DND-41 (cell line): ENCODE results near the gene RFNG.

ENCODE experiments used
- ATAC-seq: fragments of 200-7000 bp; cut with Tn5 transposase; 3 replicates; pipeline ENCODE4 v1.9.1; 2021; ENCODE audit warnings: low read depth; ENCODE audit not compliant: insufficient read depth
- DNase-seq: peaks from one replicate; pipeline ENCODE4 v3.0.0-alpha.2; 2020
- H2AFZ ChIP-seq: 2 replicates; pipeline ENCODE4 v1.6.0; 2012; ENCODE audit warnings: low read depth, low read length
- H3K27ac ChIP-seq: 2 replicates; pipeline ENCODE4 v1.5.1; 2012; ENCODE audit warnings: low read length, inconsistent platforms
- H3K27me3 ChIP-seq: fragments of 200-600 bp; sonication (generic); 2 replicates; pipeline ENCODE4 v1.6.0; 2012; ENCODE audit warnings: low read length, mild to moderate bottlenecking, inconsistent platforms; ENCODE audit not compliant: insufficient read depth, poor library complexity
- H3K36me3 ChIP-seq: 2 replicates; pipeline ENCODE4 v1.5.1; 2012; ENCODE audit warnings: low read length, inconsistent platforms; ENCODE audit not compliant: insufficient read depth
- H3K4me1 ChIP-seq: 2 replicates; pipeline ENCODE4 v1.5.1; 2012; ENCODE audit warnings: mild to moderate bottlenecking, low read length; ENCODE audit not compliant: insufficient read depth
- H3K4me2 ChIP-seq: 2 replicates; pipeline ENCODE4 v1.6.0; 2012; ENCODE audit warnings: mild to moderate bottlenecking, moderate library complexity, low read length, inconsistent platforms; ENCODE audit not compliant: insufficient read depth
- H3K4me3 ChIP-seq, 2 experiments: fragments of 200-600 bp in 1 of 2; shearing (Covaris generic) in 1 of 2; 2 replicates each; pipeline ENCODE4 v1.5.1; 2012 to 2016; ENCODE audit warnings: inconsistent platforms in 2 of 2, low read length in 2 of 2, mild to moderate bottlenecking in 2 of 2, low read depth in 1 of 2, moderate library complexity in 1 of 2
- H3K79me2 ChIP-seq: 2 replicates; pipeline ENCODE4 v1.6.0; 2012; ENCODE audit warnings: low read length, inconsistent platforms; ENCODE audit not compliant: insufficient read depth
- H3K9ac ChIP-seq: 2 replicates; pipeline ENCODE4 v1.6.0; 2012; ENCODE audit warnings: low read depth, mild to moderate bottlenecking, inconsistent platforms, low read length, moderate library complexity
- H3K9me3 ChIP-seq: 2 replicates; pipeline ENCODE4 v1.5.1; 2012; ENCODE audit warnings: low read length, moderate library complexity, mild to moderate bottlenecking, inconsistent platforms; ENCODE audit not compliant: insufficient read depth, severe bottlenecking
- H4K20me1 ChIP-seq: 2 replicates; pipeline ENCODE4 v1.6.0; 2012; ENCODE audit warnings: low read length; ENCODE audit not compliant: insufficient read depth
- EZH2 ChIP-seq: IDR thresholded peaks from 3 replicates; pipeline ENCODE4 v1.6.1; 2012; ENCODE audit warnings: borderline replicate concordance, low read depth, mild to moderate bottlenecking, moderate library complexity, low read length, inconsistent platforms; ENCODE audit not compliant: severe bottlenecking
- TF ChIP-seq, protein P1 (sequence below): IDR thresholded peaks from 2 replicates; pipeline ENCODE4 v1.5.1; 2012; ENCODE audit warnings: borderline replicate concordance, low read length, moderate library complexity, mild to moderate bottlenecking; ENCODE audit not compliant: poor library complexity, severe bottlenecking; ENCODE audit errors: extremely low read depth

The RFNG gene

DNA sequence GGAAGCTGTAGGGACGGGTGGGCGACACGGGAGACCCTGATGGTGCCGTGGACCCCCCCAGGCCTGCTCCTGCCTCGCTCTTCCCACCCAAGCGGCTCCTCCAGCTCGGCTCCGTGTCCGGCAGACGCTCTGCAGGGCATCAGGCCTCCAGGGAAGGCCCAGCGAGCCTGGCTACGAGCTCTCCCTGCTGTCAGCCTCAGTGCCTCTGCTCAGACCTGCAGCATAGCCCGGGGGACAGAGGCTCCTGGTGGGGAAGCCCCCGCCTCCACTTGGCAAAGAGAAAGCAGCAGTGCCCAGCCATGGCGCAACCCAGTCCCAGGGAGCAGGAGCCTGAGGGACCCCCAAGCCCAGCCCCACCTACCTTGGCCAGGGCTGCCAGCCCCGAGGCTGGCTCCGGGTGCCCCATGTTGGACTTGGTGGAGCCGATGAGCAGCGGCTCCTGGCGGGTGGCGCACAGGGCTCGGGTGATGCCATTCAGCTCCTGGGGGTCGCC lies 40.5 kb upstream of the RFNG start:
- no peak overlapping the region for H3K9ac ChIP-seq
- no peaks in the 10 kb centered on the region for H3K27me3 ChIP-seq
- no peak overlapping the region for H3K4me3 ChIP-seq
- peaks cover 58% of the 10 kb centered on the region for H3K79me2 ChIP-seq
- H3K9me3 ChIP-seq = no peaks in the 10 kb centered on the region
- H3K4me1 ChIP-seq = peaks cover 30% of the 10 kb centered on the region
- H2AFZ ChIP-seq = no peak overlapping the region
- ATAC-seq (no peak), DNase-seq (no peak)
- no peak overlapping the region for H3K27ac ChIP-seq
- peaks cover 95% of the 10 kb centered on the region for H3K36me3 ChIP-seq
- H4K20me1 ChIP-seq = peaks cover 80% of the 10 kb centered on the region
- TF ChIP-seq, protein P1, sequence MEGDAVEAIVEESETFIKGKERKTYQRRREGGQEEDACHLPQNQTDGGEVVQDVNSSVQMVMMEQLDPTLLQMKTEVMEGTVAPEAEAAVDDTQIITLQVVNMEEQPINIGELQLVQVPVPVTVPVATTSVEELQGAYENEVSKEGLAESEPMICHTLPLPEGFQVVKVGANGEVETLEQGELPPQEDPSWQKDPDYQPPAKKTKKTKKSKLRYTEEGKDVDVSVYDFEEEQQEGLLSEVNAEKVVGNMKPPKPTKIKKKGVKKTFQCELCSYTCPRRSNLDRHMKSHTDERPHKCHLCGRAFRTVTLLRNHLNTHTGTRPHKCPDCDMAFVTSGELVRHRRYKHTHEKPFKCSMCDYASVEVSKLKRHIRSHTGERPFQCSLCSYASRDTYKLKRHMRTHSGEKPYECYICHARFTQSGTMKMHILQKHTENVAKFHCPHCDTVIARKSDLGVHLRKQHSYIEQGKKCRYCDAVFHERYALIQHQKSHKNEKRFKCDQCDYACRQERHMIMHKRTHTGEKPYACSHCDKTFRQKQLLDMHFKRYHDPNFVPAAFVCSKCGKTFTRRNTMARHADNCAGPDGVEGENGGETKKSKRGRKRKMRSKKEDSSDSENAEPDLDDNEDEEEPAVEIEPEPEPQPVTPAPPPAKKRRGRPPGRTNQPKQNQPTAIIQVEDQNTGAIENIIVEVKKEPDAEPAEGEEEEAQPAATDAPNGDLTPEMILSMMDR = no peak
- TF ChIP-seq EZH2 = no peak
- H3K4me2 ChIP-seq = no peak overlapping the region

DNA sequence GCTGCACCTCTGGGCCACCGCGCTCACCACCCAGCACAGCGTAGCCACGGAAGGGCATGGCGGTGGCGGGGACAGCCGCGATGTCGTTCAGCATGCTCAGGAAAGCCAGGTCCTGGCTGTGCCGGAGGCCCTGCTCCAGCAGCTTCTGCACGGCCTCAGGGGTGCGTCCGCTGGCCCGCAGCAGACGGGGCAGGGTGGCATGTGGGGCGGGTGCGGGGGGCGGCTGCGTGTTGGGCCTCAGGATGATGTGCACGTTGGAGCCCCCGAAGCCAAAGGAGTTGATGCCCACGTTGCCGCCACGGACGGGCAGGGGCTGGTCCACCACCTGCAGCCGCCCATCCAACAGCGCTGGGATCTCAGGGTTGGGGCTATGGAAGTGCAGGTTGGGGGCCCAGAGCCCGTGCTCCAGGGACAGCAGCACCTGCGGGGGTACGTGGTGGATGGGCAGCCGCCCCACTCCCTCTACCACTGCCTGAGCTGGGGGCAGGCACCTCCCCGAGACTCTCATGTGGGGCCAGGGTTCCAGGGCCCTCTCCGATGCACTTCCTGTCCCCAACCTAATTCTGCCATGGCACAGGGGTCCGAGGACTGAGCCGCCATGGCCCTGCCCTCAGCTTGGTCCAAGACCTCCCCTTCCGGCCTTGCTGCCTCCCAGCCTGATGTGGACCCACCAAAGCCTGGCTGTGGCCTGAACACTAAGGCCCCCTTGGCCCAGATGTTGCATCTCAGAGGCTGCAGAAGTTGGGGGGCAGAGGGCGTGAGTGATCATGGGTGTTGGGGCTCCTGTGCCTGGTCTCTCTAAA lies 39.9 kb upstream of the RFNG start:
- H3K27ac ChIP-seq = no peak overlapping the region
- peaks cover 52% of the 10 kb centered on the region for H3K79me2 ChIP-seq
- no peak for ATAC-seq
- H3K4me1 ChIP-seq = peaks cover 24% of the 10 kb centered on the region
- H3K9me3 ChIP-seq = no peaks in the 10 kb centered on the region
- H3K4me2 ChIP-seq = no peak overlapping the region
- peaks cover 76% of the 10 kb centered on the region for H4K20me1 ChIP-seq
- no peak overlapping the region for H3K9ac ChIP-seq
- H3K4me3 ChIP-seq = no peak overlapping the region
- DNase-seq = no peak
- no peaks in the 10 kb centered on the region for H3K27me3 ChIP-seq
- no peak overlapping the region for H2AFZ ChIP-seq
- TF ChIP-seq EZH2 = no peak
- TF ChIP-seq, protein P1 = no peak
- peaks cover 96% of the 10 kb centered on the region for H3K36me3 ChIP-seq

DNA sequence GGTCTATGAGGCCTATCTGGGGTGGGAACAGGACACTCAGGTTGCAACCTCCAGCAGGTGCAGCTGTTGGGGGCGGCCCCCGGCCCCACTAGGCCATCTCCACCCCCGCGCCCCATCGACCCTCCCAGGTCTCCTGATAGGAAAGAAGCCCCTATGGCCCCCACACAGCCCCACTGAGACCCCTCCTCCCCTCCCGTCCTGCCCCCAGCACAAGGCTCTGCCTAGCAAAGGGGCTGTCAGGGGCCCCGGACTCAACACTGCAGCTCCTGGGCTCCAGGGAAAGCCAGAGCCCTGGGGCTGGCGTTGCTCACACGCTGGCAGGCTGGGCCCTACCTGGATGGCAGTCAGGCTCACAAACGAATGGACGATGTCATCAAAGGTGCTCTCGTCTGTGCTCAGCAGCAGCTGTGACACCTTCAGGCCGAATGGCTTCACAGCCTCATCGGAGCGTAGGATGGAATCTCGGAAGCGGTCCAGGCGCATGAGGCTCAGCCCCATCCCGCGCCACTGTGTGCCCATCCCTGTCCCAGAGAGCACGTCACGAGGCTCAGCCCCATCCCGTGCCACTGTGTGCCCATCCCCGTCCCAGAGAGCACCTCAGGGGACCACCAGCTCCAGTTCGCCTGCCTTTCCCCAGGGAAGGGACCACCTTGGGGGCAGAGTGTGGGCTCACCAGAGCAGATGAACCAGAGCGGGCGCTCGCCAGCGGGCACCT lies 39.1 kb upstream of the RFNG start:
- H3K9me3 ChIP-seq = no peaks in the 10 kb centered on the region
- TF ChIP-seq EZH2 = no peak
- TF ChIP-seq, protein P1 = no peak
- no peak overlapping the region for H3K4me2 ChIP-seq
- peaks cover 44% of the 10 kb centered on the region for H3K79me2 ChIP-seq
- ATAC-seq (no peak), DNase-seq (no peak)
- H3K36me3 ChIP-seq = peaks cover 96% of the 10 kb centered on the region
- H3K27ac ChIP-seq = no peak overlapping the region
- H3K9ac ChIP-seq = no peak overlapping the region
- no peak overlapping the region for H3K4me3 ChIP-seq
- peaks cover 16% of the 10 kb centered on the region for H3K4me1 ChIP-seq
- H2AFZ ChIP-seq = no peak overlapping the region
- H3K27me3 ChIP-seq = no peaks in the 10 kb centered on the region
- peaks cover 76% of the 10 kb centered on the region for H4K20me1 ChIP-seq
